NT2/D1 (cell line): ENCODE data around the gene BRIP1.

Source experiments
- YY1 ChIP-seq: IDR thresholded peaks from 2 replicates; pipeline ENCODE4 v1.6.1; 2011; ENCODE audit not compliant: insufficient read length, insufficient read depth
- ZNF274 ChIP-seq: IDR thresholded peaks from 2 replicates; pipeline ENCODE4 v1.6.1; 2011; ENCODE audit warnings: mild to moderate bottlenecking, low read depth, low read length

GRCh38 chr17:61722398-61722797 is 140.9 kb downstream of the BRIP1 start:
- TF ChIP-seq YY1: no peak
- TF ChIP-seq ZNF274: no peak
